GM21723 (cell line): Measurements from ENCODE around the gene F13B.
A peak's percentile ranks its signal among the peaks of the same experiment; 100 is the strongest.
"Not testable (repeated sequence)": the region's sequence is repeated elsewhere in the genome, so short reads cannot be mapped to it uniquely, and the experiment has no call there.

ENCODE experiments used
- ATAC-seq: cut with Tn5 transposase; IDR thresholded peaks from one replicate; pipeline ENCODE4 v1.9.1; 2021; ENCODE audit warnings: mild to moderate bottlenecking, moderate library complexity; ENCODE audit not compliant: unreplicated experiment

F13B gene

GRCh38 chr1:197066719-197067456, at the start of gene F13B:
Gene F13B (minus strand): TSS chr1:197067260. CDS start chr1:197067223, 37 bp downstream.
- no peak for ATAC-seq

DNA sequence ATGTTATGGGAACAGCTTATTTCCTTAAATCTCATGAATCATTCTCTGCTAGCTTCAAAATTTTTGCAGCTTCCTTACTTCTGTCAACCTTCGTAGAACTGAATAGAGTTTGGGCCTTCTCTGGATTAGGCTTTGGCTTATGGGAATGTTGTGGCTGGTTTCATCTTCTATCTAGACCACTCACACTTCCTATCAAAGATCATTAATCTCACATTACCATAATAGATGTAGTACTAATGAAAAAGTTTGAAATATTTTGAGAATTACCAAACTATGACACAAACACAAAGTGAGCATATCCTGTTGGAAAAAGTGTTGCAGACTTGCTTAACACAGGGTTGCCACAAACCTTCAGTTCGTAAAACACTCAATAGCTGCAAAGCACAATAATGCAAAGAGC, 49.1 kb upstream of the F13B start:
- no peak for ATAC-seq

- no peak for ATAC-seq
Observed at GRCh38 chr1:197106869-197107268, 39.8 kb upstream of the F13B start.

DNA sequence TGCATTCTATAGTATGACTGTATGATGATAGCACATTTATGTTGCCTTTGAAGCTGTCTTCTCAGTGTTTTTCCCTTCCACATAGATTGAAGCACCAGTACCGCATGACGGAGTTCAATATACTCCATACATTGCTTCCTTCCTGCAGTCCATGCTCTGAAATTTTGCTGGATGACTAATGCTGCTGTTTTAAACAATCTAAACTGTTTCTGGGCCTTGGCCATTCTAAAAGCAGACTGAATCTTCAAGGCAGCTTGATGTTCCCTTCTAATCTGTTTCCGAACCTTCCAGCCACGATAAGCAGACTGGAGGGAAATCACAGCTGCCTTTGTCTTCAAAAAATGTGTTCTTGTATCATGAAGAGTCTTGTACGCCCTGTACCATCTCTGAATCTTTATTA, 36.2 kb upstream of the F13B start:
- no peak for ATAC-seq

- ATAC-seq = no peak
Observed at GRCh38 chr1:197101978-197102377, 34.9 kb upstream of the F13B start.

DNA sequence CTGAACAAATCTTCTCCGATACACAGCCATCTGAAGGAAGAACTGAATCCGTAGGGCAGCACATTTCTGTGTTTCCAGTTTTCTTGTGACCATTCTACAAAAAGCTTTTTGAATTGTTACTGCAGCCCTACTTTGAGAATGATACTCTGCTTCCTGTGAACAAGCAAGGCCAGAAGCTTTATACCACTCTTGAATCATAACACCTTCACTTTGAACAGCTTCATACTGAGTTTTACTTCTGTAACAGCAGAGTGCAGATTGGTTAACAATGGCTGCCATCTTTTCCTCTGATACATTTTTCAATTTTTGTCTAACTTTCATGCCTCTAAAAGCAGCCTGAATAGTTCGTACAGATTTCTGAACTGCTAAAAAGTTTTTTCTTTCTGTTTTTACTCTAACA, 33.6 kb upstream of the F13B start:
- ATAC-seq = no peak

DNA sequence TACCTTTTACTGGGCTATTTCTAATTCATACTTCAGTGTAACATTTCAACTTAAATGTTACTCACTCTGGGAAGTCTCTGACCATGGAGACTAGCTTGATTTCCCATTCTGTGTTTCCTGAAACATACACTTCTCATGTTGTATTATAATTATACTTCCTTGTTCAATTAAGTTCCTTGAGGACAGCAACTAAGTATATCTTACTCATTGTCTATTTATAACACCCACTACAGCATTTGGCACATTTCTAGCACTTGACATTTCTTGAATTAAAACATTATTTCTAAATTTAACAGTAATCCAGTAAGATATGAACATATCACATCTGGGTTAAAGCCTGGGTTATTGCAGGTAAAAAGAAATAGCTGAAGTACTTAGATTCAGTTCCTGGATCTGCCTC, 32.4 kb upstream of the F13B start:
- no peak for ATAC-seq

DNA sequence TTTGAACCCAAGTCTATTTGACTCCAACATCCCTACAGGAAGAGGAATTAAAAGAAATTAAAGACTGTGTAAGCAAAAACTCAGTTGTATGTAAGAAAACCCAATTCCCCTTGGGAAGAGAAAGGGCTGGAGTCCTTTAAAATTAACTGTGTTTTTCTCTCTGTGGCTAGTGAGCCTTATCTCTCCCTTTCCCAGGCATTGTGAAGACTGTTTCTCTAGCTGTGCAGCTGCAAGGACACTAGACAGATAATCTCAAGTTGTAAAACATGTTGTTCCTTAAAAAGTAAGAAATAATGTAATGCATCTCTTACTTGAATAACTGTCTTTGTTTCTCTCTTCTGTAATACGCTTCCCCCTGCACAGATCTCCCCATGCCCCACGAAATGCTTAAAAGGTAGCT, 29.9 kb upstream of the F13B start:
- ATAC-seq = not testable (repeated sequence)

DNA sequence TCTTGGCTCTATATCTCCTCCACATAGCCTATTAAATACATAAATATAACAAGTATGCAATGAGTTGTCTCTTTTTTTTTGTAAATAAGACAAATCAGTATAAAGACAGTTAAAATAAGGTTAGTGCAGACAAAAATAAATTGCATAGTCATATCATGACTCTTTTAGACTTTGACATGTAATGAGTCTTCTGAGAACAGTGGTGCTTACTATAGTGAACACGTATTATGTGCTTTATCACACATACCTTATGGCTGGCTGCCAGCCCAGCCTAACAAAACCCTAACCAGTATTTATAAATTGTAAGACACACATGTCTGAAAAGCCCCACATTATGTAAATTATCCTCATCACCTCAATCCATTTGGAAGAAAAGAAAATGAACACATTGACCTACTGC, 29.1 kb upstream of the F13B start:
- no peak for ATAC-seq

DNA sequence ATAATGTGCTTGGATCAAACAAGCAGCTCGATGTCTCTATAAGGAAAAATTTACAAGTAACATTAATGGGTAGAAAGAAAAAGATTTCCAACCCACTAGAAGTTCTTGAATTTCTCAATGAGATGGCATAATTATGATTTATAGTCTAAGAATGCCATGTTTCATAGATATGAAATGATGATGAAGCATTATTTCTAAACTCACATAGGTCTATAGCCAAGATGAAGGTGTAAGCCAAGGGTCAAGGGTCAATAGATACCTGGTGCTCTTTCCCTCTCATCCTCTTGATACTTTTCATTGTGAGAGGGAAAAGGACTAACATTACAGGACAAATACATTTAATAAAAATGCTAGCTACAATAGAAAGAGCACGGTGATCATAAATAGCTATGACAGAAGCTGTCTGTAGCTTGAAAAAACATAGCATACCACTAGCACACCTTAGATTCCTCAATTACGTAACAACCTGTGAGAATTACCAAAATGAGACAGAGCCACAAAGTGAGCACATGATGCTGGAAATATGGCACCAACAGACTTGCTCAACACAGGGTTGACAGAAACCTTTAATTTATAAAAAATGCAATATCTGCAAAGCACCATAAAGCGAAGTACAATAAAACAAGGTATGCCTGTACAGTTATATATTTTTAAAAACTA, 26.3 kb upstream of the F13B start:
- ATAC-seq = no peak

GRCh38 chr1:197092491-197093023, 25.5 kb upstream of the F13B start:
- ATAC-seq = no peak

DNA sequence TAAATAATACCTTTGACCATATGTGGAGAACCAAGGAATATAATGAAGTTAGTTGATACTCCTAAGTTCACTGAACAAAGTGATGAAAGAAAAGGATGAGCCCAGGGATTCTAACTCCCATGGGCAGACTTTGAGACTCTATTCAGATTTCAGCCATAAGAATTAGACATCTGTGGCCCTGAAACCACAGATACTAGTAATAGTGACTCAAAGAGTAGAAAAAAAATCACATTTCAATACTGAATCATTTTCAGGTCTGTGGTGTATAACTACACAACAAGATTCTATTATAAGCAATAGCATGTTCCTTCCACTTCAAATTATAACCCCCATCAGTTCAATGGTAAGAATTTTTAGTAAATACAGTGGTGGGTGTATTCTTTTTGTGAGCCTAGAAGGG, 16.4 kb upstream of the F13B start:
- ATAC-seq = no peak

- no peak for ATAC-seq
Observed at GRCh38 chr1:197081117-197081753, 14.2 kb upstream of the F13B start.

DNA sequence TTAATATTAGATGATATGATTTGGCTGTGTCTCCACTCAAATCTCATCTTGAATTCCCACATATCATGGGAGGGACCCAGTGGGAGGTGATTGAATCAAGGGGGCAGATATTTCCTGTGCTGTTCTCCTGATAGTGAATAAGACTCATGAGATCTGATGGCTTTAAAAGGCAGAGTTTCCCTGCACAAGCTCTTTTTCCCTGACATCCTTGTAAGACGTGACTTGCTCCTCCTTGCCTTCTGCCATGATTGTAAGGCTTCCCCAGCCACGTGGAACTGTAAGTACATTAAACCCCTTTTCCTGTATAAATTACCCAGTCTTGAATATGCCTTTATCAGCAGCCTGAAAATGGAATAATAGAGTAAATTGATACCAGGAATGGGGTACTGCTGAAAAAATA, 13.3 kb upstream of the F13B start:
- ATAC-seq = no peak

- no peak for ATAC-seq
Observed at GRCh38 chr1:197076585-197076984, 9.5 kb upstream of the F13B start.

DNA sequence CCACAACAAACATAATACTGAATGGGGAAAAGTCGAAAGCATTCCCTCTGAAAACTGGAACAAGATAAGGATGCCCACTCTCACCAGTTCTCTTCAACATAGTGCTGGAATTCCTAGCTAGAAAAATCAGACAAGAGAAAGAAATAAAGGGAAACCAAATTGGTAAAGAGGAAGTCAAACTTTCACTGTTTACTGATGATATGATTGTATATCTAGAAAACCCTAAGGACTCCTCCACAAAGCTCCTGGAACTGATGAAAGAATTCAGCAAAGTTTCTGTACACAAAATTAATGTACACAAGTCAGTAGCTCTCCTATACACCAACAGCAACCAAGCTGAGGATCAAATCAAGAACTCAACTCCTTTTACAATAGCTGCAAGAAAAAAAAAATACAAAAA, 6.9 kb upstream of the F13B start:
- ATAC-seq = no peak

DNA sequence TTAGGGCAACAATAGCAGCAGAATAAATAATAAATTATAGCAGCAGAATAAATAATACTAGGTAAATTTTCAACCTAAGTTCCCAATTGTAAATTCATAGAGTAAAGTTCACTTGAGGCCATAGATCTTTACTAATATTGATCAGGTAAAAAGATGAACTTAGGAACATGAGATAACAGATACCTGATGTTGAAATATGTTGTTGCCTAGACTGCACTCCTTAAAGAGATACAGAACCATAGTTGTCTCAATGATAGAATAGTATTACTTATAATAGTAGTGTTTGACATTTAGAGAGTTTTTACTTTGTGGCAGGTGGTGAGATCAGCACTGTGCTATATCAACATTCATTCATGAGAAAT, 378 bp upstream of the F13B start:
- no peak for ATAC-seq

DNA sequence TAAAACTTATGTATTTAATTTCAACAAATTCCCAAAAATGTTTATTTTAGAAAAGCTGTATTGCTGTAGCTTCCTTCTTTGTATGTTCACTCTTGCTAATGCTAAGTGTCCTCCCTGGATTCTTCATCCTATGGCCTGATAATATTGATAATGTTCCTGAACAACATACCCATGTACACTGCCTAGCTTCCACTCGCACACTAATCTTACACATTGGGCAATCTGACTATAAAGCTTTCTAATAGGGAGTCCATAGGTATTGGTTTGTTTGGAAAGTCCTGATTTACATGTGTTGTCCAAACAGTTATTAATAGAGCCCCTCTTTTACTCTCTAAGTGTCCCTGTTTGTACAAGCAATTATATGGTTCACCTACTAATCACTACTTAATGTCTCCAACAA, 783 bp downstream of the F13B start:
- no peak for ATAC-seq

- ATAC-seq = no peak
Observed at GRCh38 chr1:197065559-197065958, 1.5 kb downstream of the F13B start.

- peak; percentile 10 for ATAC-seq
Observed at GRCh38 chr1:197063212-197063611, 3.8 kb downstream of the F13B start.

- peak; percentile 94 for ATAC-seq
Observed at GRCh38 chr1:197062692-197063091, 4.4 kb downstream of the F13B start.

GRCh38 chr1:197049100-197049499, 18.0 kb downstream of the F13B start:
- ATAC-seq = no peak
